Measurements from ENCODE around the gene ARAP1. TPM values are rescaled to one million over a fixed set of nuclear protein-coding genes. Genes with fewer than 3 reads are reported as not detected.

The ARAP1 gene

DNA sequence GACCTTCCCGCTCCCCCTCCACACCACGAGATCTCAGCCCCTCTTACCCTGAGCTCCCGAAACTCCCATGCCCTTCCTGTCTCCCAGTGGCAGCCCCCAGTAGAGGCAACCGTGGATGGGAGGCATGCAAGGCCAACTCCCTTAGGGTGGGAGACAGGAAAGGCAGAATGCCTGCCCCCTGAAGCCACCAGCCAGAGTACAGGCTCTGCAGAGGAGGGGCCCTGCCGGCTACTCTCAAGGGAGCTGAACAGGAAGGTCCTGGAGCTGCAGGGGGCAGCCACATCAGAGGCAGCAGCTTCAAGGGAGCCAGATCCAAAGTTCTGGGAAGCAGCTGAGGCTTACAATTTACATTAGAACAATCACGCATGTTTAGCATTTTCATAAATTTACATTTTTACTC lies 116.3 kb downstream of the ARAP1 start:
- no peak overlapping the region for H3K14ac ChIP-seq (ENCODE audit: low read length in 2 of 2)
- H3K18ac ChIP-seq (ENCODE audit: low read depth in 1 of 2, low read length in 2 of 2): no peak overlapping the region
- H2BK12ac ChIP-seq (ENCODE audit: low read length in 2 of 2): peak overlapping the region in 1 of 2 experiments; percentile 26
- H3K36me3 ChIP-seq (ENCODE audit: control insufficient read depth in 1 of 2, insufficient read depth in 2 of 2, low read depth in 1 of 2, low read length in 2 of 2): no peaks in the 10 kb centered on the region
- H3K79me1 ChIP-seq (replicated peaks; ENCODE audit: low read length, poor library complexity, severe bottlenecking): no peaks in the 10 kb centered on the region
- H3K9ac ChIP-seq (ENCODE audit: low read length): no peak overlapping the region
- peaks cover 83 to 95% of the 10 kb centered on the region in 2 experiments for H3K27me3 ChIP-seq (ENCODE audit: control insufficient read depth in 1 of 2, insufficient read depth in 1 of 2, low read length in 2 of 2)
- H3K27ac ChIP-seq (ENCODE audit: low read length, poor library complexity, severe bottlenecking): no peak overlapping the region
- no peak overlapping the region for H3K23ac ChIP-seq (ENCODE audit: low read length in 2 of 2)
- no peak overlapping the region for H4K8ac ChIP-seq (ENCODE audit: low read length)
- no peak for DNase-seq
- H2AFZ ChIP-seq (ENCODE audit: low read depth, low read length): no peak overlapping the region
- H3K9me3 ChIP-seq (ENCODE audit: control insufficient read depth, low read length): peaks cover 6% of the 10 kb centered on the region
- H4K91ac ChIP-seq (ENCODE audit: low read length): peak overlapping the region; percentile 2
- WGBS: 42% methylated on average over 5 of the region's 6 CpGs
- H3K4me3 ChIP-seq (ENCODE audit: insufficient read depth in 1 of 2, low read depth in 1 of 2, low read length in 2 of 2): no peak overlapping the region
- H3K4me1 ChIP-seq (ENCODE audit: control insufficient read depth, insufficient read depth, low read depth, low read length): peaks cover 7% of the 10 kb centered on the region
- H2BK120ac ChIP-seq (ENCODE audit: low read depth, low read length): no peak overlapping the region
- H2AK5ac ChIP-seq (ENCODE audit: low read length, severe bottlenecking): no peak overlapping the region
- H2BK15ac ChIP-seq (ENCODE audit: low read depth, poor library complexity, severe bottlenecking): no peak overlapping the region
- no peak overlapping the region for H2BK5ac ChIP-seq (ENCODE audit: low read depth, low read length, poor library complexity, severe bottlenecking)
- H3K4me2 ChIP-seq (ENCODE audit: low read length, poor library complexity, severe bottlenecking): no peak overlapping the region
- no peak overlapping the region for H3K4ac ChIP-seq (ENCODE audit: low read depth in 1 of 2, low read length in 2 of 2)

DNA sequence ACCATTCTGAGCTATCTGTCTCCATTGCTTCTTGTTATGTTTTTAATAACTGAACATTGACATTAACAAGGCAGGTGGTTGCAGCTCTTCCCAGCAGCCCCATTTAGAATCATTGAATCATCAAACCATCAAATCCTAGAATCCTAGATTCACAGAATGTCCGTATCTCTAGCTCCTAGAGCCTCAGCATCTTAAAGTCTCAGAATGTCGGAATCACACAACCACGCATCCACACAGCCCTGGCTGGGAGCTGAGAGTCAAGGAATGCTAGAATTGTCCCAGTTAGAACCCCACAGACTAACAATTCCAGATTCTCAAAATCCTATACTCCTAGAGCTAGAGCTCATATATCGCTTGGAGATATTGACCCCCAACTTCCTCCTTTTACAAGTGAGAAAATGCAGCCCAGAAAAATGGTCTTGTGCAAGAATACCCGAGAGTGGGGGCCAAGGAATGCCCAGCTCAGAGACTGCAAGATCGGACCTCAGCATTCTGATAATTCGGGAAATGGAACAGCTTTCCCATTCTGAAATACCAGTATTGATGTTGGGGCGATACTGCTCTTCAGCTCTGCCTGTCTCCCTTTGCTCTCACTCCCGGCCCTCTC lies 116.8 kb downstream of the ARAP1 start:
- Histone ChIP-seq H3K27me3 (ENCODE audit: control insufficient read depth in 1 of 2, insufficient read depth in 1 of 2, low read length in 2 of 2) (peaks cover 78 to 95% of the 10 kb centered on the region in 2 experiments), H2AFZ (ENCODE audit: low read depth, low read length) (no peak overlapping the region), H2BK12ac (ENCODE audit: low read length in 2 of 2) (peak overlapping the region in 1 of 2 experiments; percentile 26), H3K4me1 (ENCODE audit: control insufficient read depth, insufficient read depth, low read depth, low read length) (peaks cover 7% of the 10 kb centered on the region), H3K9me3 (ENCODE audit: control insufficient read depth, low read length) (peaks cover 6% of the 10 kb centered on the region), H3K14ac (ENCODE audit: low read length in 2 of 2) (no peak overlapping the region), H4K8ac (ENCODE audit: low read length) (no peak overlapping the region), H4K91ac (ENCODE audit: low read length) (no peak overlapping the region), H2BK120ac (ENCODE audit: low read depth, low read length) (no peak overlapping the region), H3K27ac (ENCODE audit: low read length, poor library complexity, severe bottlenecking) (no peak overlapping the region), H2BK15ac (ENCODE audit: low read depth, poor library complexity, severe bottlenecking) (no peak overlapping the region), H2AK5ac (ENCODE audit: low read length, severe bottlenecking) (no peak overlapping the region), H3K79me1 (replicated peaks; ENCODE audit: low read length, poor library complexity, severe bottlenecking) (no peaks in the 10 kb centered on the region), H3K4ac (ENCODE audit: low read depth in 1 of 2, low read length in 2 of 2) (no peak overlapping the region), H3K4me3 (ENCODE audit: insufficient read depth in 1 of 2, low read depth in 1 of 2, low read length in 2 of 2) (no peak overlapping the region), H3K36me3 (ENCODE audit: control insufficient read depth in 1 of 2, insufficient read depth in 2 of 2, low read depth in 1 of 2, low read length in 2 of 2) (no peaks in the 10 kb centered on the region), H2BK5ac (ENCODE audit: low read depth, low read length, poor library complexity, severe bottlenecking) (no peak overlapping the region), H3K9ac (ENCODE audit: low read length) (no peak overlapping the region), H3K23ac (ENCODE audit: low read length in 2 of 2) (no peak overlapping the region), H3K18ac (ENCODE audit: low read depth in 1 of 2, low read length in 2 of 2) (no peak overlapping the region), H3K4me2 (ENCODE audit: low read length, poor library complexity, severe bottlenecking) (no peak overlapping the region)
- no peak for DNase-seq
- WGBS: 87% methylated on average over 9 of the region's 9 CpGs

Small RNA genes within 50 kb of the gene (small RNA-seq; reads per million reads assigned to genes)
- gene MIR4692 (ENCODE audit: low read depth) (not detected), gene RF00019 (ENCODE audit: low read depth) (not detected)

Data from mesenchymal stem cell (in vitro differentiated cells and primary cell).